GM21619 (cell line): ENCODE results near the gene S100A12.
"Not testable (repeated sequence)": the region's sequence is repeated elsewhere in the genome, so short reads cannot be mapped to it uniquely, and the experiment has no call there.

Source experiments
- ATAC-seq: cut with Tn5 transposase; IDR thresholded peaks from one replicate; pipeline ENCODE4 v1.9.1; 2021; ENCODE audit not compliant: unreplicated experiment

Gene S100A12

DNA sequence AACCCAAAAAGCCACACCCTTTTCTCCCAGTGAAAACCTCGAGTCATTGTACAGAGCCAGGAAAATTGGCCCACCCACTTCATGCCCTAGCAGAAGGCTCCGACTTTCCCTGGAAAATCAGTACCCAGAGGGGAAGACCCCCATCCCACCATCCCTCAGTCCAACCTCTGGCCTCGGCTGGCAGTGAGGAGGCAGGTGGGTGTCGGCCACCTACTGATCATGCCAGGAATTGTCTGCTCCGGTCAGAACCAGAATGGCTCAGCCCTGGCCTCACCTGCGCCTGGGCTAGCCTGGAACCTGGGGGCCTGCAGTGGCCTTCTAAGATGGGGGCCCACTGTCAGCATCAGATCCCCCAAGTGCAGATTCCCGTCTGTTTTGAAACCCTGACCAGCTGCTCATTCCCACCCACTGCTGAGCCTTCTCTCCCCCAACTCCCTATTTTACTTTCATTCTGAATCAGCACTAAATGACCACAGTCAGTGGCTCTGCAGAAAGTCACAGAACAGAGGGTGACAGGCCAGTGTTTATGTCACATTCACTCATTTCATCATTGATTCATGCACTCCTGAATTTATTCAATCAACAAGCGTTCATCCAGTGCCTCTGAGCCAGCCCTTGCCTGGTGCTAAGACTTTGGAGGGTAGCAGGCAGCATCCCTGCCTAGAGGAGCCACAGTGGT lies 20.8 kb downstream of the S100A12 start:
- no peak for ATAC-seq

- ATAC-seq = no peak
Observed at GRCh38 chr1:153353226-153353947, 22.0 kb downstream of the S100A12 start.

DNA sequence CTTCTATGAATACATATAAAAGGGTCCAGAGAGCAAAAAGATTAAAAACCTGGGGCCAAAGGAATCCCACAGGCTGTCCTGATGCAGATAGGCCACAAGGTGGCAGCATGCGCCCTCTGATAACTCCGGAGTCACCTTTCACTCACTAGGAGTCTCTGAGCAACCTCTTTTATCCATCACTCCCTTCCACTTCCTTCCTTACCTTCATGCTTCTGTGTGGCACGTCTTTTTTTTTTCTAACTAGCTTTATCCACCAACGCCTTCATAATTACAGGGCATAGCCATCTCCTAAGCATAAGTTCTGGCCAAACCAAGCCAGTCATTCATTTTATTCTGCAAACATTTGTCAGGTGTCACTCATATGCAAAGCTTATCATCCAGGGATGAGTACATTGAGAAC lies 22.9 kb downstream of the S100A12 start:
- no peak for ATAC-seq

DNA sequence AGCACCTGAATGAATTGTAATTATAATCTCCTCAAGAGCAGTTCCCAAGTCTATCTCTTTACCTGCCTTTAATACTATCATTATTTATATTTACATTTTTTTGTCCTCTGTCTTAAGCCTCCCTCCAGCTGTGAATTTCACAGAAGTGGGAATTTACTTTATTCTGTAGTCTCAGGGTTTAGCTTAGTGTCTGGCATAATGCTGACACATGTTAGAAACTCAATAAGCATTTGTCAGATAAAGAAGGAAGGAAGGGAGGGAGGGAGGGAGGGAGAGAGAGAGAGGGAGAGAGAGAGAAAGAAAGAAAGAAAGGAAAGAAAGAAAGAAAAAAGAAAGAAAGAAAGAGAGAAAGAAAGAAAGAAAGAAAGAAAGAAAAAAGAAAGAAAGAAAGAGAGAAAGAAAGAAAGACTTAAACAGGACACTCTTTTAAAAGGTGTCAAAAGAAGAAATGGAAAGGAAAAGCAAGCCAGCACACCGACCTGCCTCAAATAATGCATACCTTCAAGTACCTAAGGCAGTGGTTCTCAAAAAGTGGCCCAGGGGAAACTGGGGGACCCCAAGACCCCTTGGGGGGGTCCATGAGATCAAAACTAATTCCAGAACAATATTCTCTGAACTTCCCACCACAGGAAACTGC lies 25.0 kb downstream of the S100A12 start:
- no peak for ATAC-seq

DNA sequence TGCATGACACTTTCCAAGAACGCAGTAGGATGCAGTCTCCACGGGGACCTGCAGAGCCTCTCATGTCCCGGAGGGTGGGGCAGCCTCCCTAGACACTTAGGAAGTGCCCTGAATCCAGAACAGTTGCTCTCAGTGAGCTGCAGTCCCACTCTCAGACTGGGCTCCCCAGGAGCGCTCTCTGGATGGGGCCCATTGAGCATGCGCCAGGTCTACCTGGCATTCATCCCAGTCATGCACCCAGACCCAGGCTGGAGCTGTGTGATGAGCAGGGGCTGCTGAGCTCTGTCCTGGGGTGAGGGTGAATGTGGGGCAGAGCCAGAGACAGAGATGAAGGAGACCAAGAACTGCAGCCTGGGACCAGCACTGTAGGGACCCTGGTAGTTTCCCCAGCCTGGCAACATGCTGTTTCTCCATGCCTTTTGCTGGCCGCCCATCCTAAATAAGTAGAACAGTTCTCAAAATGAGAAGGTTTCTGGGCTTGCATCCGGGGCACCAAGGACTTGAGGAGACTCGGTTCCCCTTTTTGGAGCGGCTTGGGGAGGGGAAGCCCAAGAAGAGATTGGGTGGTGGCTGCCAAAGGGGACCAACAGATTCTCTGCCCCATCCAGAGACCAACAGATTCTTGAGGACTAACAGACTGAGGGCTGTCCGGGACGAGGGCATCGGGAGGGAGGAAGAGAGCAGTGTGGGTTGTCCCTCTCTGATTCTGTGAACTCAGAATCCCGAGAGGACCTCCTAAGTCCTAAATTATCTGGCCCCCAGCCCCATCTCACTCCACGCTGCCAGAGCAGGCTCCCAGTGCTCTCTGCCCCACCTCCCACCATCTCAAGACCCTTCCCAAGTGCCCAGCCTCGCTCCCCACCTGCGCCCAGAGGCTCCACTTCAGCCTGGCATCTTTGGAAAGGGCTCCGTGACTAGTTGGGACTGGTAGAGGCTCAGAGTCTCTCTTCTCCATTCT lies 25.8 kb downstream of the S100A12 start:
- ATAC-seq = no peak

DNA sequence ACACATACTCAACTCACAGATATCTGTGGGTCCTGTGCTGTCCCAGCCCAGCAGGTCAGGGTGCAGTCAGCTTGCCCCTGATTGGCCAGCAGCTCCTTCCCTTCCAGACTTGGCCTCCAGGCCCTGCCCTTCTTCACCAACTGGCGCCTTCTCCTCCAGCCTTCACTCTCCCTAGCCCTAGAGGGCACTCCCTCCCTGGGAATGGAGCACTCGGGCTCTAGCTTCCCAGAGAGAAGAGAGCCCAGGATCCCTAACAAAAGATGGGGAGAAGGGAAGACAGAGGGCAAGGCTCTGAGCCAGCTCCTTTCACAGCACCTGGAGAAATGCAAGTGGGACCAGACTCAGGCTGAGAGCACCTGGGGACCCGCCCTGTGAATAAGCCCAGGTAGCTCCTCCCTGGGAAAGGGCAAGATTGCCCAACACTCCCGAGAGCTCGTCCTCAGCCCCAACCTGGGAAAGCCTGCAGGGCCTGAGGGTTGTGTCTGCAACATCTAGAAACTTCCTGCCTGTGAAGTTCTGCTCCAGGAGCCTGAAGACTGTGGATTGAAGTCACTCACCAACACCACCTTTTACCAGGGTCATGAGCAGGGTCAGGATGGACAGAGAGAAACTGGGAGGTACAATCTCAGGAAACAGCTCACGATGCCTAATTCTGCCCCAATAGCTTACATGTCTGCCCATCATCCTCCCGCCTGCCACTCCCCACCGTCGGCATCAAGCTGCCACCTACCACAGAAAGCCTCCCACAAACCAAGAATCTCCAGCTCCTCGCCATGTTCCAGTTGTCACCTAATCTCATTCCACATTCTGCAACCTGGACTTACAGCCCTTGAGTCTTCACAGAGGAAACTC lies 26.7 kb downstream of the S100A12 start, which contains the start of gene PGLYRP4:
PGLYRP4 (minus strand) TSS at position 331 of the 852 bp plus-strand sequence. CDS start 909 bp downstream, outside the sequence.
- ATAC-seq = no peak

- ATAC-seq = no peak
Observed at GRCh38 chr1:153347856-153348255, 27.6 kb downstream of the S100A12 start.

GRCh38 chr1:153347049-153347448 lies 28.4 kb downstream of the S100A12 start:
- ATAC-seq = not testable (repeated sequence)

GRCh38 chr1:153346077-153346723 lies 29.2 kb downstream of the S100A12 start:
- ATAC-seq = no peak

GRCh38 chr1:153345187-153346076 lies 30.0 kb downstream of the S100A12 start:
- no peak for ATAC-seq

GRCh38 chr1:153344718-153345025 lies 30.7 kb downstream of the S100A12 start:
- no peak for ATAC-seq

DNA sequence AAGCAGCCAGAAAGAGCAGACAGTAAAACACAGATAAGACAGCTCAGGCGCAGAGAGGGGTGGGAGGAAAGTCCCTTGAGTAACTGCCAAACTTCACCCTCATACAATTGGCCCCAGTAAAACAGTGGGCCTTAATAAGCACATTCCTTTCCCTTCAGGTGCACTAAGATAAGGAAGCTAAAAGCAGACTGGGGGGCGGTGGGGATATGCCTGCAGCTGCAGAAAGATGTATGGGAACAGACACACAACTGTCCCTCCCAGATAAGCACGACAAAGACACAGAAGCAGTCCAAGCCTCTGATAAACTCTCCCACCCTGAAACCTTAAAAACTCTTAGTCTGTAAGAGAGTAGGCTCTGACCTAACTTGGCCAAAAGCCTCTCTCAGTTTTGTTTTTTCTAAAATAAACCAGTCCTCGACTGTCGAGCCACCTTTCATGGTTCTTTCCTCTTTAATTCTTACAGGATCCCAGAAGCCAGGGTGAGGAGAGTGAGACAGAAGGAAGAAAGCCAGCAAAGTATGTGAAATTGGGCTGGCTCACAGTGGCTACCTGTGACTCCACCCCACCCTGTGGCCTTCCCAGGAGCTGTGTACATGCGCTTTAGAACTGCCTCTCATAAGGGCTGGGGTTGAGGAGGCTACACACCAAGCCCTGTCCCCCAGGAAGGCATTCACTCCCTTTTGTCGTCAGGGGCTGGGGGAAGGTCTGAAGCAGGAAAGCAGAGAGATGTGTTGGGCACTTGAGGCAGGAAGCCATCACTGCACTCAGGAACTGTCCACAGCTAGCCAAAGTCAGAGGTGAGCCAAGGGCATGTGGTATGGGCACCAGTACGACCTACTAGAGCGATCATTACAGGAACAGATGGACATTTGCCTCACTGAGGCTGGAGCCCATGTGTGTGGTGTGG lies 31.4 kb downstream of the S100A12 start:
- no peak for ATAC-seq

DNA sequence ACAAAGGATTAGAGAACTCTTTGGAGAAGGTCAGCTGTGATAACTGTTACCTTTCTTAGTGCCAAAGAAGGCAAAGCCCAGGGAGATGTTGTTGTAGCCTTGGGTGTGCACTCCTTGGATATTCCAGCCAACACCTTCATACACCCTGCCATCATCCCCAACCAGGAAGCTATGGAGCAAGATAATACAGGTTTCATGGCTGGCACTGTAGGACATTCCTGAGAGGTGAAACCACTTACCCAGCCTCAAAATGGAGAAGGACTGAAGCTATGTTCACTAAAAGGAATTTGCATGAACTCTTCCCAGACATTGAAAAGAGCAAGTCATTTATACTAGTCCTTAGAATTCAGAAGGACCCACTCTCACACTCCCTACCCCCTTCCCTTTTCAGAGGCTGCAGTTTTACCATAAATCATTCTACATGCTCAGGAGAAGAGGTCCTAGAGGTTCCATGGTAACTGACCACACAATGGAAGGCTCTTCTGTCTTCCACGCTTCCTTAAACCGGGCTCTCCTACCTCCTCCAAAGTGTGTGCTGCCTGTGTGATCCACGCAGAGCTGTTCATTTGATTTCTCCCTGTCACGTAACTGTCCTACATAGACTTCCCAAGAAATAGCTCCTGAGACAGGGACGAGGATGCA lies 32.3 kb downstream of the S100A12 start:
- ATAC-seq = no peak

DNA sequence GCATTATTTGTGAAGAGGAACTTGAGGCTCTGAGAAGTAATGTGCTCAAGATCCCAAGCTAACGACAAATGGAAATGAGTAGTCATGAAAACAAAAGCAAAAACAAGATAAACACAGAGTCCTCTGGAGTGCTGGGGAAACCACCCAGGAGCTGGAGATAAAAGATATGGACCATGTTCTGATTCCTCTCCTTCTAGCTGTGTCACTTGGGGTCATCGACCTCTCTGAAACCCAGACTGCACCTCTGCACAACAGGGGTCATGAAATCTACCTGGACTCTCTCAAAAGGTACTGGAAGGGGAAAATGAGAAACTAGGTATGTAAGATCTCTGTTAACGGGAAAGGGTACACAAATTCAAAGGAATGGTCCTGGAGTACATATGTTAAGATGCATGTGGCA lies 33.2 kb downstream of the S100A12 start:
- no peak for ATAC-seq

GRCh38 chr1:153341431-153341934 lies 33.9 kb downstream of the S100A12 start:
- no peak for ATAC-seq

DNA sequence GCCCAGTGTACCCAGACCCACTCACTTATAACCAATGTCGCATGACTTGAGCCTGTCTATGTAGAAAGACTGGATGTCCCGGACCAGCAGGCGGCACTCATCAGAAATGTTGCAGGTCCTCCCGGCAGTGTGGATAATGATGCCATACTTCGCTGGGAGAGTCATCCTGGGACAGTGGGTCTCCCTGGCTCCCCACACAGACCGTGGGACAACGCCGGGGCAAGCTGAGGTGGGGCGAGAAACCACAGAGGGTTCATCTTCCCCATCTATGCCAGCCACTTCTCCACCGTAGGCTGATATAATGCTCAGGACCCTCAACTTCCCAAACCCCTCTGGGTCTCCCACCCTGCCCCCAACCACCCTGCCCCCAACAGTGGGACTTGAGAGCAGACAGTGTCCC lies 35.1 kb downstream of the S100A12 start:
- ATAC-seq = no peak

- ATAC-seq = no peak
Observed at GRCh38 chr1:153339802-153340201, 35.6 kb downstream of the S100A12 start.
